Raji (cell line): ENCODE results near the gene GPHB5.

ENCODE experiments used
- POLR2A ChIP-seq: IDR thresholded peaks from 2 replicates; pipeline ENCODE4 v1.6.1; 2011; ENCODE audit warnings: low read depth, low read length, control low read depth; ENCODE audit not compliant: insufficient read depth

Gene GPHB5

GRCh38 chr14:63318835-63319234, at the start of gene GPHB5:
TSS of gene GPHB5 (minus strand) at chr14:63318935. CDS start at chr14:63317849, 1,086 bp downstream.
- TF ChIP-seq POLR2A: no peak

GRCh38 chr14:63367742-63368364, 49.1 kb upstream of the GPHB5 start:
- TF ChIP-seq POLR2A: no peak

DNA sequence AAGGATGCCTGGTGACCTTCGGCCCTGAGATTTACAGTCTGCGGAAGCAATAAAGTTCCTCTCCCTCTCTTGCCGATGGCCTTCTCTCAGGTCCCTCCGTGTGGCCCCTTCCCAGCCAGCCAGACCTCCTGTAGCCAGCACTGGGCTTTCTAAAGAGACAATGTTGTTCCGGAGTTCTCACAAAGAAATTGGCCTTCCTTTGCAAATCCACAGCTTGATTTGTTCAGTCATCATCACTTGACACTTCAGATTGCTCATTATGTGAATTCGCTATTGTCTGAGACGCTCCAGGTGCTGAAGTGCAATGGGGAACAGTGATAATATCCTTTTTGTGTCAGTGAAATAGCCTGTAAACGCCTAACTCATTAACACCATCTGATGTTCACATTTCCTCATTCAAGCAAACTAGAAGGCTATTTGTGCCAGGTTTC, 43.7 kb upstream of the GPHB5 start:
- no peak for TF ChIP-seq POLR2A

- TF ChIP-seq POLR2A: no peak
Measured at GRCh38 chr14:63361790-63362189, 43.1 kb upstream of the GPHB5 start.

GRCh38 chr14:63357841-63358240, 39.1 kb upstream of the GPHB5 start:
- TF ChIP-seq POLR2A: no peak

GRCh38 chr14:63345826-63346225, 27.1 kb upstream of the GPHB5 start:
- TF ChIP-seq POLR2A: no peak

- TF ChIP-seq POLR2A: no peak
Measured at GRCh38 chr14:63344336-63344735, 25.6 kb upstream of the GPHB5 start.

DNA sequence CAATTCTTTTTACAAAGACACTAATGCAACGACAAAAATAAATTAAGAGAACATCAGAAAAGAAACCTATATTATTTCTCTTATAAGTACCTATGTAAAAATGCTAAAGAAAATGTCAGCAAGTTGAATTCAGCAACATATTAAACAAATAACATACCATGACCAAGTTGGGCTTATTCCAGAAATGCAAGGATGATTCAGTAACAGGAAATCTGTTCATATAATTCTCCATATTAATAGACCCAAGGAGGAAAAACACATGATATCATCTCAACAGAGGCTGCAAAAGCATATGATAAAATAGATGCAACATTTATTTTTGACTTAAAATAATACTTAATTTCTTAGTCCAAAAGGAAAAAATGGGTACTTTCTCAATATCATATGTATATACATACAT, 25.1 kb upstream of the GPHB5 start:
- no peak for TF ChIP-seq POLR2A

- no peak for TF ChIP-seq POLR2A
Measured at GRCh38 chr14:63342371-63342770, 23.6 kb upstream of the GPHB5 start.

- no peak for TF ChIP-seq POLR2A
Measured at GRCh38 chr14:63328787-63329737, 10.3 kb upstream of the GPHB5 start.

- TF ChIP-seq POLR2A: no peak
Measured at GRCh38 chr14:63326840-63327239, 8.1 kb upstream of the GPHB5 start.

DNA sequence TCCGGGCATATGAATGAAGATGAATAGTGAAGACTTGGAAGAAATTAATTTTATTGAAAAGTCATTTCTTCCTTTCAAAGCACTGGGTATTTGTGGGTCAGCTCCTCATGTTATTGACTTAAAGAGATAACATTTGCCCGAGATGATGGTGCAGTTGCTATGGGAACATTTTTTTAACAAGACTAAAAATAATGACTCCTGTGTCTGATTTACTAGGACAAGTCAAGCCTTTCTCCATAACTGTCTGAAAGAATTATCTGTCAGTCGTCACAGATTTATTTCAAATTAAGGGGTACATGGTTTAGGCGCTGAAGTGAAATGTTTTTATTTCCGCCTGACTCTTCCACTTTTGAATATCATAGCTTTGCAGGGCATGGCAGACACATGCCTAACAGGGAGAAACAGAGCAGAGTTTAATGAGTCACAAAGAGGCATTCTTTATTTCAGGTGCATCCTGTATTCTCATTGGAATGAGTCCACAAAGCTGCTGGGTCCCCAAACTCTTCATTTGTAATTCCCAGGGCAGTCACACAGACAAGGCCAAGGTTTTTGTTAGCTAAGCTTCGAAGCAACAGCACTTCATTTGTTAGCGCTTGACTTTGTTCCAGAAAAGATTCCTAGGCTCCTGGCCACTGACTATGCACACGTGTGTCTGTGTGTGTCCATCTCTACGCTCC, 4.3 kb upstream of the GPHB5 start:
- no peak for TF ChIP-seq POLR2A

DNA sequence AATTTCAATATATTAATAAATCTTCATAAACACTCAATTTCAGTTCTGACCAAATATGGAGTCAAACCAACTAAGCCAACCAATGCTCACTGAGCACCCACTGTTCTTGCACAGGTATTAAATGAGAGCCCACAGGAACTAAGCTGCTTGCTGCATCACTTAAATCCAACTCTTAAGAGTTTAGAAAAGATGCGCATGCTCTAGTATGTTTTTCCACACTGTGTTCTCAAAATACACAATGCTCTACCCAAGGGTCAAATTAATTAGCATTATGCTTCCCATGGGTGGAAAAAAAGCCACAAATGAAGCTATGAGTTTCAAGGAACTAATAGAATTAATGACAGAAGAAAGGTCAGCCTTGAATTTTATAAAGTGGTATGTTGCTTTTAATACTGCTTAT, 3.7 kb upstream of the GPHB5 start:
- TF ChIP-seq POLR2A: no peak

DNA sequence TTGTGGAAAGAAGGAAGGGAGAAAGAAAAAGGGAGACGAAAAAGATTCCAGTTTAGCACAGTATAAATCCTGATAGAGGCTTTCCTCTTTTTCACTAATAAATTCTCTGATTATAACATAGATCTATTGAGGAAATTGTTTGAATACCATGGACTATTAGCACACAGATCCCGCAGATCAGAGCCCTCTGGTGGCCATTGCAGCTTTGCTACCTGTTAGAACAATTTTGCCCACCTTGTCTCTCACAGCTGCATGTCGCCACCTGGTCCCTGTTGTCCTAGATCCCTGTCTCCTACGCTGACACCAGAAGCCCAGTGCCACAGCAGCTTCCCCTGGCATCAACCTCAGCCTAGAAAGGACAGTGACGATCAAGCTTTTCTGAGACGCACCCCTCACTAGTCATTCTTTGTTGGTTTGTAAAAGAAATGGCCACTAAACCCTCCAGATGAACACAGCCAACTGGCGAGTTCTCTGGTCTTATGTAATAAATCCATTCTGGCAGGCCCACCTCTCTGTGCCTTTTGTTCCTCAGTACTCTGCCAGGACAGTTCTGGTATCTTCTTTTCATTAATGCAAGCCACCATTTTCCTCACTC, 9.9 kb downstream of the GPHB5 start:
- TF ChIP-seq POLR2A: no peak

DNA sequence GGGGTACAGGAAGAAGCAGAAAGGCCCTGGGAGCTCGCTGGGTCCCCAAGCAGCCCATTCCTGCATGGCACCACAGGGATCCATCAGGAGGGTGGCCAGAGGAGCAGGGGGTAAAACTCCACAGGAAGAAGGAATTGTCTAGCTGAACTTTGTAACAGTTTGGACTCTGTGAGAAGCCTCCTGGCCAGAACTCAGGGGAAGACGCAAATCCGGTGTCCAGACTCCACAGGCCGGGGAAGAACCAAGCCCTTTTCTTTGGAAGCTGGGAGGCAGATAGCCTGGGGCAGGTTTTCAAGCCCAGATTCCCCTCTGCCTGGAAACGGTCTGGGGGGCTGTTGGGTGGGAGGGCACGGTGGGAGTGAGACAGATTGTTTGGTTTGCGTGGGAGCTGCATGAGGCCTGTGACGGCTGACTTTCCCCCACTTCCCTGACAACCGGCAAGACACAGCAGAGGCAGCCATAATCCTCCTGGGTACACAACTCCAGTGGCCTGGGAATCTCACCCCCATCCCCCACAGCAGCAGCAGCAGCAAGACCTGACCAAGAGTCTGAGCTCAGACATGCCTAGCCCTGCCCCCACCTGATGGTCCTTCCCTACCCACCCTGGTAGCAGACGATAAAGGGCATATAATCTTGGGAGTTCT, 16.7 kb downstream of the GPHB5 start:
- no peak for TF ChIP-seq POLR2A
